Activated CD8-positive, alpha-beta T cell treated with anti-CD3 and anti-CD28 coated beads, Interleukin-2, amount 10 ng/mL, durations not matched to agents 7 days and 5 days (primary cell): ENCODE measurements around the gene AMPH. TPM values are rescaled to one million over a fixed set of nuclear protein-coding genes. Genes with fewer than 3 reads are reported as not detected.
A peak's percentile ranks its signal among the peaks of the same experiment; 100 is the strongest.

ENCODE experiments used
- ATAC-seq: fragments of 150-1000 bp; cut with Tn5 transposase; one replicate; pipeline ENCODE4 v1.10.0; 2021; ENCODE audit warnings: moderate library complexity
- CTCF ChIA-PET: fragments of 350-600 bp; sonication (Branson Sonifier 250); formaldehyde crosslinking; loops from one replicate; lab custom pipeline; 2021; ENCODE audit warnings: antibody characterized with exemption; lab: Charles Lee
- POLR2A ChIA-PET: fragments of 350-600 bp; sonication (Branson Sonifier 250); formaldehyde crosslinking; loops from one replicate; lab custom pipeline; 2021; ENCODE audit warnings: antibody characterized with exemption; lab: Charles Lee
- DNase-seq: peaks from one replicate; pipeline ENCODE4 v3.0.0-alpha.2; 2020
- H3K27ac Mint-ChIP-seq: one replicate; pipeline ENCODE4 v1.8.0; 2021; ENCODE audit warnings: mild to moderate bottlenecking, mixed read lengths
- H3K27me3 Mint-ChIP-seq: one replicate; pipeline ENCODE4 v1.8.0; 2021; ENCODE audit warnings: low read depth, mixed read lengths
- H3K36me3 Mint-ChIP-seq: one replicate; pipeline ENCODE4 v1.8.0; 2021; ENCODE audit warnings: low read depth, mixed read lengths
- H3K4me1 Mint-ChIP-seq: one replicate; pipeline ENCODE4 v1.8.0; 2021; ENCODE audit warnings: low read depth, mixed read lengths
- H3K4me3 Mint-ChIP-seq: one replicate; pipeline ENCODE4 v1.8.0; 2021; ENCODE audit warnings: mild to moderate bottlenecking, mixed read lengths
- H3K9me3 Mint-ChIP-seq: one replicate; pipeline ENCODE4 v1.8.0; 2022; ENCODE audit warnings: mixed read lengths; ENCODE audit not compliant: insufficient read depth
- total RNA-seq, 2 experiments: library from RNA; stranded (reverse); gene quantifications; one replicate each; pipeline ENCODE4 v1.2.3, GENCODE V29; 2021

The AMPH gene
- total RNA-seq, 2 experiments from 2014 or later = not detected

- no peak overlapping the region for H3K4me3 Mint-ChIP-seq
- ChIA-PET CTCF (no interaction called here), POLR2A (no interaction called here)
- H3K36me3 Mint-ChIP-seq = no peaks in the 10 kb centered on the region
- no peak for DNase-seq
- no peaks in the 10 kb centered on the region for H3K4me1 Mint-ChIP-seq
- peaks cover 2% of the 10 kb centered on the region for H3K27me3 Mint-ChIP-seq
- no peak for ATAC-seq
- no peak overlapping the region for H3K27ac Mint-ChIP-seq
- H3K9me3 Mint-ChIP-seq = no peaks in the 10 kb centered on the region
Measured at GRCh38 chr7:38448584-38449234, 182.5 kb downstream of the AMPH start.

- DNase-seq = no peak
- no peak overlapping the region for H3K27ac Mint-ChIP-seq
- CTCF ChIA-PET = no interaction called here
- no peaks in the 10 kb centered on the region for H3K36me3 Mint-ChIP-seq
- POLR2A ChIA-PET = no interaction called here
- no peak overlapping the region for H3K4me3 Mint-ChIP-seq
- ATAC-seq = no peak
- peaks cover 2% of the 10 kb centered on the region for H3K27me3 Mint-ChIP-seq
- no peaks in the 10 kb centered on the region for H3K9me3 Mint-ChIP-seq
- no peaks in the 10 kb centered on the region for H3K4me1 Mint-ChIP-seq
Measured at GRCh38 chr7:38448054-38448453, 183.1 kb downstream of the AMPH start.

GRCh38 chr7:38438970-38439369 is 192.2 kb downstream of the AMPH start:
- H3K4me3 Mint-ChIP-seq = no peak overlapping the region
- peaks cover under 1% of the 10 kb centered on the region for H3K4me1 Mint-ChIP-seq
- no peaks in the 10 kb centered on the region for H3K9me3 Mint-ChIP-seq
- no peaks in the 10 kb centered on the region for H3K36me3 Mint-ChIP-seq
- no peak for DNase-seq
- POLR2A ChIA-PET = no interaction called here
- no peak for ATAC-seq
- H3K27me3 Mint-ChIP-seq = peaks cover 2% of the 10 kb centered on the region
- H3K27ac Mint-ChIP-seq = no peak overlapping the region
- CTCF ChIA-PET = interaction anchor here (0.8 to 1.6 kb wide), 3 partner anchors 13 to 65 kb away, joined by 3 to 4 read pairs (median 3); no protein-coding TSS in a partner anchor

GRCh38 chr7:38432671-38433070 is 198.5 kb downstream of the AMPH start:
- Mint-ChIP-seq H3K9me3 (no peaks in the 10 kb centered on the region), H3K27ac (no peak overlapping the region), H3K4me1 (peaks cover 8% of the 10 kb centered on the region), H3K36me3 (no peaks in the 10 kb centered on the region), H3K4me3 (no peak overlapping the region), H3K27me3 (no peaks in the 10 kb centered on the region)
- DNase-seq (no peak), ATAC-seq (no peak)
- CTCF ChIA-PET = no interaction called here
- POLR2A ChIA-PET = interaction anchor here (0.6 kb wide), 1 partner anchor 18 kb away, joined by 3 read pairs; no protein-coding TSS in a partner anchor

GRCh38 chr7:38432080-38432479 is 199.1 kb downstream of the AMPH start:
- Mint-ChIP-seq H3K4me1 (peaks cover 13% of the 10 kb centered on the region), H3K36me3 (no peaks in the 10 kb centered on the region), H3K27ac (no peak overlapping the region), H3K4me3 (no peak overlapping the region), H3K9me3 (no peaks in the 10 kb centered on the region), H3K27me3 (no peaks in the 10 kb centered on the region)
- ChIA-PET CTCF (no interaction called here), POLR2A (no interaction called here)
- no peak for DNase-seq
- ATAC-seq = no peak

GRCh38 chr7:38429057-38429456 is 202.1 kb downstream of the AMPH start:
- no peak overlapping the region for H3K27ac Mint-ChIP-seq
- H3K4me1 Mint-ChIP-seq = peaks cover 39% of the 10 kb centered on the region
- POLR2A ChIA-PET = no interaction called here
- CTCF ChIA-PET = interaction anchor here (1.1 to 2.4 kb wide), 4 partner anchors 30 to 213 kb away, joined by 3 to 5 read pairs (median 4); no protein-coding TSS in a partner anchor
- DNase-seq = no peak
- H3K36me3 Mint-ChIP-seq = peaks cover 10% of the 10 kb centered on the region
- H3K27me3 Mint-ChIP-seq = no peaks in the 10 kb centered on the region
- peaks cover 6% of the 10 kb centered on the region for H3K9me3 Mint-ChIP-seq
- no peak overlapping the region for H3K4me3 Mint-ChIP-seq
- ATAC-seq = no peak

GRCh38 chr7:38428041-38428440 is 203.1 kb downstream of the AMPH start:
- H3K9me3 Mint-ChIP-seq = peaks cover 7% of the 10 kb centered on the region
- H3K27ac Mint-ChIP-seq = no peak overlapping the region
- POLR2A ChIA-PET = no interaction called here
- CTCF ChIA-PET = interaction anchor here (1.4 to 2.0 kb wide), 2 partner anchors 29 to 59 kb away, joined by 4 to 5 read pairs; no protein-coding TSS in a partner anchor
- H3K36me3 Mint-ChIP-seq = peaks cover 10% of the 10 kb centered on the region
- ATAC-seq (no peak), DNase-seq (no peak)
- no peak overlapping the region for H3K4me3 Mint-ChIP-seq
- H3K4me1 Mint-ChIP-seq = peaks cover 36% of the 10 kb centered on the region
- H3K27me3 Mint-ChIP-seq = no peaks in the 10 kb centered on the region

- peaks cover 7% of the 10 kb centered on the region for H3K9me3 Mint-ChIP-seq
- ATAC-seq = no peak
Measured at GRCh38 chr7:38427279-38427955, 203.8 kb downstream of the AMPH start.

GRCh38 chr7:38425509-38425908 is 205.7 kb downstream of the AMPH start:
- ChIA-PET POLR2A (no interaction called here), CTCF (interaction anchor here (0.9 kb wide), 1 partner anchor 235 kb away, joined by 4 read pairs; no protein-coding TSS in a partner anchor)
- Mint-ChIP-seq H3K4me1 (peaks cover 36% of the 10 kb centered on the region), H3K4me3 (no peak overlapping the region), H3K36me3 (peaks cover 10% of the 10 kb centered on the region), H3K9me3 (peaks cover 7% of the 10 kb centered on the region), H3K27ac (peak overlapping the region; percentile 75), H3K27me3 (peaks cover 4% of the 10 kb centered on the region)
- no peak for DNase-seq
- peak; percentile 49 for ATAC-seq

More at GRCh38 chr7:38427279-38427955, 203.8 kb downstream of the AMPH start:
- Mint-ChIP-seq H3K4me1 (peaks cover 36% of the 10 kb centered on the region), H3K4me3 (no peak overlapping the region), H3K36me3 (peaks cover 10% of the 10 kb centered on the region), H3K27me3 (no peaks in the 10 kb centered on the region), H3K27ac (no peak overlapping the region)
- ChIA-PET POLR2A (no interaction called here), CTCF (interaction anchor here (1.4 to 2.0 kb wide), 2 partner anchors 28 to 59 kb away, joined by 4 to 5 read pairs; no protein-coding TSS in a partner anchor)
- no peak for DNase-seq

GRCh38 chr7:38424750-38425463 is 206.3 kb downstream of the AMPH start:
- POLR2A ChIA-PET = no interaction called here
- Mint-ChIP-seq H3K27me3 (peaks cover 4% of the 10 kb centered on the region), H3K4me1 (peaks cover 36% of the 10 kb centered on the region), H3K27ac (peak overlapping the region; percentile 75), H3K36me3 (peaks cover 10% of the 10 kb centered on the region), H3K9me3 (peaks cover 7% of the 10 kb centered on the region), H3K4me3 (no peak overlapping the region)
- ATAC-seq (peak; percentile 33), DNase-seq (no peak)
- CTCF ChIA-PET = interaction anchor here (0.7 to 0.9 kb wide), 2 partner anchors 8 to 236 kb away, joined by 3 to 4 read pairs; no protein-coding TSS in a partner anchor

- Mint-ChIP-seq H3K9me3 (no peaks in the 10 kb centered on the region), H3K4me1 (peaks cover 18% of the 10 kb centered on the region), H3K27ac (no peak overlapping the region), H3K36me3 (no peaks in the 10 kb centered on the region), H3K27me3 (peaks cover 5% of the 10 kb centered on the region), H3K4me3 (no peak overlapping the region)
- POLR2A ChIA-PET = no interaction called here
- CTCF ChIA-PET = interaction anchor here (1.6 kb wide), 1 partner anchor 15 kb away, joined by 6 read pairs; no protein-coding TSS in a partner anchor
- ATAC-seq (peak; percentile 55), DNase-seq (no peak)
Measured at GRCh38 chr7:38413784-38414183, 217.4 kb downstream of the AMPH start.
